HCT116 (cell line): ENCODE results near the gene ABCA1. TPM values are rescaled to one million over a fixed set of nuclear protein-coding genes. Genes with fewer than 3 reads are reported as not detected.

ENCODE experiments used
- ATAC-seq: fragments of 200-7000 bp; cut with Tn5 transposase; 2 replicates; pipeline ENCODE4 v1.9.1; 2020; ENCODE audit warnings: mild to moderate bottlenecking, moderate library complexity
- BruUV-seq: library from RNA; stranded (reverse); fragments of 400-500 nt; replicated peaks from 2 replicates; lab custom pipeline; 2021; lab: Mats Ljungman, UMichigan
- CTCF ChIA-PET: fragments of 300-600 bp; sonication (Branson Sonifier 250); formaldehyde crosslinking; loops from one replicate; lab custom pipeline; 2021; ENCODE audit warnings: antibody characterized with exemption; lab: Charles Lee
- POLR2A ChIA-PET: fragments of 300-600, 350-600 bp; sonication (Branson Sonifier 250); formaldehyde crosslinking; loops from one replicate; lab custom pipeline; 2021; ENCODE audit warnings: antibody characterized with exemption; lab: Charles Lee
- RAD21 ChIA-PET, 2 experiments: fragments of 300-600 bp; sonication (Branson Sonifier 250); formaldehyde crosslinking; loops; one replicate each; lab custom pipeline; 2023; ENCODE audit warnings: low total read pairs in 2 of 2; ENCODE audit not compliant: uncharacterized antibody in 2 of 2, unreplicated experiment in 2 of 2, low non-redundant PET in 1 of 2; lab: Charles Lee
- DNase-seq: peaks from one replicate; pipeline ENCODE4 v3.0.0-alpha.2; 2010; ENCODE audit warnings: low read depth, low spot score
- H2AFZ ChIP-seq: fragments of 200-600 bp; shearing (Covaris generic), sonication (generic); 2 replicates; pipeline ENCODE4 v1.6.1; 2017; ENCODE audit warnings: low read depth, mixed run types, mixed read lengths, antibody characterized with exemption, low read length; ENCODE audit not compliant: poor library complexity, severe bottlenecking
- H3K27ac ChIP-seq: 2 replicates; pipeline ENCODE4 v1.5.1; 2012; ENCODE audit warnings: low read depth, low read length
- H3K27me3 ChIP-seq: fragments of 200-600 bp; sonication (generic); 2 replicates; pipeline ENCODE4 v1.6.1; 2016; ENCODE audit warnings: mixed run types, low read length, mixed read lengths; ENCODE audit not compliant: insufficient read depth
- H3K36me3 ChIP-seq, 2 experiments: fragments of 200-500 bp in 1 of 2; fragments of 200-600 bp in 1 of 2; sonication (Bioruptor generic) in 1 of 2; sonication (generic) in 1 of 2; 2 replicates each; pipeline versions ENCODE4 v1.5.1 to v1.6.1; 2014 to 2016; ENCODE audit warnings: low read length in 2 of 2, inconsistent platforms in 1 of 2, mixed read lengths in 1 of 2, mixed run types in 1 of 2; ENCODE audit not compliant: insufficient read depth in 2 of 2, control insufficient read depth in 1 of 2
- H3K4me1 ChIP-seq, 2 experiments: fragments of 200-600 bp in 1 of 2; sonication (generic) in 1 of 2; 2 replicates each; pipeline versions ENCODE4 v1.5.1 to v1.6.1; 2012 to 2017; ENCODE audit warnings: low read length in 2 of 2, inconsistent platforms in 1 of 2, mild to moderate bottlenecking in 1 of 2, mixed read lengths in 1 of 2, mixed run types in 1 of 2, moderate library complexity in 1 of 2; ENCODE audit not compliant: insufficient read depth in 2 of 2, control insufficient read depth in 1 of 2
- H3K4me2 ChIP-seq: fragments of 200-600 bp; sonication (generic); 2 replicates; pipeline ENCODE4 v1.6.1; 2017; ENCODE audit warnings: mixed run types, low read length, mixed read lengths
- H3K4me3 ChIP-seq, 2 experiments: fragments of 200-600 bp in 1 of 2; sonication (generic) in 1 of 2; replicated peaks in 1 of 2; 2 replicates each; pipeline ENCODE4 v1.5.1; 2011 to 2016; ENCODE audit warnings: low read length in 2 of 2, control low read depth in 1 of 2, low read depth in 1 of 2, mild to moderate bottlenecking in 1 of 2, mixed read lengths in 1 of 2, mixed run types in 1 of 2
- H3K79me2 ChIP-seq: fragments of 200-600 bp; sonication (generic); 2 replicates; pipeline ENCODE4 v1.6.1; 2017; ENCODE audit warnings: mild to moderate bottlenecking, mixed run types, low read length, moderate library complexity, mixed read lengths; ENCODE audit not compliant: insufficient read depth
- H3K9ac ChIP-seq: fragments of 200-600 bp; sonication (generic); 2 replicates; pipeline ENCODE4 v1.6.1; 2016; ENCODE audit warnings: low read length, mixed read lengths
- H3K9me2 ChIP-seq: fragments of 200-600 bp; sonication (generic), shearing (Covaris generic); 2 replicates; pipeline ENCODE4 v1.6.1; 2017; ENCODE audit warnings: mixed run types, mild to moderate bottlenecking, moderate library complexity; ENCODE audit not compliant: insufficient read depth
- H3K9me3 ChIP-seq, 2 experiments: fragments of 200-500 bp in 1 of 2; fragments of 200-600 bp in 1 of 2; sonication (Bioruptor generic) in 1 of 2; sonication (generic) in 1 of 2; 2 replicates each; pipeline ENCODE4 v1.6.1; 2014 to 2017; ENCODE audit warnings: low read length in 2 of 2, mixed read lengths in 2 of 2, inconsistent platforms in 1 of 2, low read depth in 1 of 2, mild to moderate bottlenecking in 1 of 2, mixed run types in 1 of 2, moderate library complexity in 1 of 2; ENCODE audit not compliant: control insufficient read depth in 1 of 2, insufficient read depth in 1 of 2
- H4K20me1 ChIP-seq: fragments of 200-600 bp; sonication (generic), shearing (Covaris generic); 2 replicates; pipeline ENCODE4 v1.6.1; 2017; ENCODE audit warnings: mixed run types, mild to moderate bottlenecking, moderate library complexity; ENCODE audit not compliant: insufficient read depth
- EZH2 ChIP-seq: fragments of 200-600 bp; sonication (generic); IDR thresholded peaks from 2 replicates; pipeline ENCODE4 v1.6.1; 2017; ENCODE audit warnings: antibody characterized with exemption, mixed run types
- JUND ChIP-seq: IDR thresholded peaks from 2 replicates; pipeline ENCODE4 v1.6.1; 2012
- RAD21 ChIP-seq: IDR thresholded peaks from 2 replicates; pipeline ENCODE4 v1.6.1; 2012; ENCODE audit warnings: low read depth, mild to moderate bottlenecking
- intact Hi-C: fragments of 100-400 bp; cut with micrococcal nuclease; formaldehyde crosslinking; loops from 2 replicates; pipeline ENCODE4 v1.10.0; 2022
- total RNA-seq: library from RNA; stranded (reverse); gene quantifications from one replicate; pipeline ENCODE4 v1.2.1, GENCODE V29; 2021; ENCODE audit not compliant: unreplicated experiment
- TF ChIP-seq, protein P1 (sequence below): IDR thresholded peaks from 2 replicates; pipeline ENCODE4 v1.6.1; 2011; ENCODE audit warnings: mild to moderate bottlenecking, low read length, moderate library complexity; ENCODE audit not compliant: insufficient replicate concordance; ENCODE audit errors: extremely low read depth
- TF ChIP-seq, protein P2 (sequence below): IDR thresholded peaks from 2 replicates; pipeline ENCODE4 v1.6.1; 2012
- TF ChIP-seq, protein P3 (sequence below): IDR thresholded peaks from 2 replicates; pipeline ENCODE4 v1.6.1; 2012

ABCA1 gene
- total RNA-seq, 1 experiment from 2014 or later = 0.89 TPM

DNA sequence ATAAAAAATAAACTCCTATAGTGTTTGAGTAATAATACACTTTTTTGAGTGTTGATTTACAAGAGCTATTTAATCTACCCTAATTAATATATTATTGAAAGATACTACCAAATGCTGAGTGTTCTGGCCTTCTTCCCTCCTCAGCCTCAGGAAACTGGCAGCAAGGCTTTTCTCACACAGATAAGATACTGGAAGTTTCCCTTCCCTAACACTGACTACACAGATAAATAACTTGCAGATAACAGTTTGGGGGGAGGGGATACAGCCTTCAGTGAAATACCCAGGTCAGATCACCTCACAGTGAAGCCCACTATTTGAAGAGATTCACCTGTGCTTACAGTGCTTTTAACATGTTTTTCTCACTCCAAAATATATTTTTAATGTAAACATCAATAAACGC, 182.1 kb downstream of the ABCA1 start:
- Histone ChIP-seq H3K27me3 (no peaks in the 10 kb centered on the region), H2AFZ (no peak overlapping the region), H3K4me2 (no peak overlapping the region), H3K79me2 (no peaks in the 10 kb centered on the region), H3K9me3 (no peaks in the 10 kb centered on the region), H4K20me1 (no peaks in the 10 kb centered on the region), H3K4me3 (no peak overlapping the region), H3K4me1 (peaks cover 3 to 10% of the 10 kb centered on the region in 2 experiments; a peak in 3 of 4 replicates), H3K27ac (no peak overlapping the region), H3K9ac (no peak overlapping the region), H3K36me3 (no peaks in the 10 kb centered on the region), H3K9me2 (no peaks in the 10 kb centered on the region)
- BruUV-seq = no TSS peak
- ChIA-PET CTCF (interaction anchor here (0.8 kb wide), 1 partner anchor 63 kb away, joined by 3 read pairs; no protein-coding TSS in a partner anchor), POLR2A (no interaction called here), RAD21 (no interaction called here)
- no peak for DNase-seq
- ATAC-seq = no peak
- TF ChIP-seq EZH2 (no peak), JUND (no peak), RAD21 (no peak)
- TF ChIP-seq, protein P1, sequence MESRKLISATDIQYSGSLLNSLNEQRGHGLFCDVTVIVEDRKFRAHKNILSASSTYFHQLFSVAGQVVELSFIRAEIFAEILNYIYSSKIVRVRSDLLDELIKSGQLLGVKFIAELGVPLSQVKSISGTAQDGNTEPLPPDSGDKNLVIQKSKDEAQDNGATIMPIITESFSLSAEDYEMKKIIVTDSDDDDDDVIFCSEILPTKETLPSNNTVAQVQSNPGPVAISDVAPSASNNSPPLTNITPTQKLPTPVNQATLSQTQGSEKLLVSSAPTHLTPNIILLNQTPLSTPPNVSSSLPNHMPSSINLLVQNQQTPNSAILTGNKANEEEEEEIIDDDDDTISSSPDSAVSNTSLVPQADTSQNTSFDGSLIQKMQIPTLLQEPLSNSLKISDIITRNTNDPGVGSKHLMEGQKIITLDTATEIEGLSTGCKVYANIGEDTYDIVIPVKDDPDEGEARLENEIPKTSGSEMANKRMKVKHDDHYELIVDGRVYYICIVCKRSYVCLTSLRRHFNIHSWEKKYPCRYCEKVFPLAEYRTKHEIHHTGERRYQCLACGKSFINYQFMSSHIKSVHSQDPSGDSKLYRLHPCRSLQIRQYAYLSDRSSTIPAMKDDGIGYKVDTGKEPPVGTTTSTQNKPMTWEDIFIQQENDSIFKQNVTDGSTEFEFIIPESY = no peak
- TF ChIP-seq, protein P2, sequence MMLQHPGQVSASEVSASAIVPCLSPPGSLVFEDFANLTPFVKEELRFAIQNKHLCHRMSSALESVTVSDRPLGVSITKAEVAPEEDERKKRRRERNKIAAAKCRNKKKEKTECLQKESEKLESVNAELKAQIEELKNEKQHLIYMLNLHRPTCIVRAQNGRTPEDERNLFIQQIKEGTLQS = no peak
- TF ChIP-seq, protein P3, sequence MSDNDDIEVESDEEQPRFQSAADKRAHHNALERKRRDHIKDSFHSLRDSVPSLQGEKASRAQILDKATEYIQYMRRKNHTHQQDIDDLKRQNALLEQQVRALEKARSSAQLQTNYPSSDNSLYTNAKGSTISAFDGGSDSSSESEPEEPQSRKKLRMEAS = no peak
- intact Hi-C loops = no loop called here
